AG04449 (cell line): ENCODE data around the gene LSP1.

Experiments
- CTCF ChIA-PET: fragments of 350-600 bp; formaldehyde crosslinking; extraction: SDS; loops from one replicate; lab custom pipeline; 2021; ENCODE audit warnings: antibody characterized with exemption; lab: Yijun Ruan, JAX
- POLR2A ChIA-PET: fragments of 400-600, 350-600 bp; formaldehyde crosslinking; extraction: SDS; loops from one replicate; lab custom pipeline; 2020; ENCODE audit warnings: antibody characterized with exemption, inconsistent platforms; lab: Yijun Ruan, JAX
- DNase-seq: peaks from one replicate; pipeline ENCODE4 v3.0.0-alpha.2; 2010; ENCODE audit warnings: low read depth, low spot score
- H3K4me3 ChIP-seq: 2 replicates; pipeline ENCODE4 v1.5.1; 2011; ENCODE audit warnings: low read depth, mild to moderate bottlenecking, control low read depth, low read length
- CTCF ChIP-seq: IDR thresholded peaks from one replicate; pipeline ENCODE4 v1.5.1; 2011; ENCODE audit warnings: mild to moderate bottlenecking, moderate library complexity, low read length, control low read depth, inconsistent platforms; ENCODE audit not compliant: insufficient read depth; ENCODE audit errors: missing control alignments

LSP1 gene

GRCh38 chr11:1842149-1843097 is 10.5 kb upstream of the LSP1 start:
- TF ChIP-seq CTCF: no peak
- CTCF ChIA-PET: interaction anchor here (0.9 to 4.2 kb wide), 6 partner anchors 9 to 309 kb away, joined by 3 to 32 read pairs (median 5); no protein-coding TSS in a partner anchor
- no peak for DNase-seq
- no peak overlapping the region for H3K4me3 ChIP-seq
- POLR2A ChIA-PET: no interaction called here

- CTCF ChIA-PET: interaction anchor here (1.1 to 2.6 kb wide), 4 partner anchors 10 to 308 kb away, joined by 4 to 12 read pairs (median 5); no protein-coding TSS in a partner anchor
- no peak overlapping the region for H3K4me3 ChIP-seq
- no peak for DNase-seq
- no peak for TF ChIP-seq CTCF
- POLR2A ChIA-PET: no interaction called here
Measured at GRCh38 chr11:1843098-1843473, 9.8 kb upstream of the LSP1 start.

- POLR2A ChIA-PET: no interaction called here
- CTCF ChIA-PET: interaction anchor here (1.4 to 2.6 kb wide), 3 partner anchors 10 to 150 kb away, joined by 4 to 12 read pairs (median 5); no protein-coding TSS in a partner anchor
- TF ChIP-seq CTCF: no peak
- no peak overlapping the region for H3K4me3 ChIP-seq
- DNase-seq: no peak
Measured at GRCh38 chr11:1843796-1844195, 9.1 kb upstream of the LSP1 start.

GRCh38 chr11:1844221-1845094 is 8.4 kb upstream of the LSP1 start:
- H3K4me3 ChIP-seq: no peak overlapping the region
- ChIA-PET CTCF (no interaction called here), POLR2A (no interaction called here)
- DNase-seq: no peak
- no peak for TF ChIP-seq CTCF

GRCh38 chr11:1845095-1845429 is 7.8 kb upstream of the LSP1 start:
- ChIA-PET POLR2A (no interaction called here), CTCF (interaction anchor here (3.4 kb wide), 1 partner anchor 11 kb away, joined by 21 read pairs; the partner anchor contains the start of gene SYT8)
- no peak overlapping the region for H3K4me3 ChIP-seq
- TF ChIP-seq CTCF: no peak
- DNase-seq: no peak
